ENCODE measurements around the gene FIGLA. TPM values are rescaled to one million over a fixed set of nuclear protein-coding genes. Genes with fewer than 3 reads are reported as not detected.
"Not testable (repeated sequence)": the region's sequence is repeated elsewhere in the genome, so short reads cannot be mapped to it uniquely, and the experiment has no call there.

FIGLA gene
- total RNA-seq, 2 donors from 2014 or later: not detected

GRCh38 chr2:70807828-70808118 is 17.3 kb upstream of the FIGLA start:
- H3K27me3 ChIP-seq: no peaks in the 10 kb centered on the region
- DNase-seq (ENCODE audit: low spot score): no peak
- no peak overlapping the region for H3K4me3 ChIP-seq
- TF ChIP-seq CTCF (IDR thresholded peaks at IDR 0.05): no peak
- H3K27ac ChIP-seq: no peak overlapping the region
- no peaks in the 10 kb centered on the region for H3K9me3 ChIP-seq
- no peaks in the 10 kb centered on the region for H3K36me3 ChIP-seq
- no peaks in the 10 kb centered on the region for H3K4me1 ChIP-seq

DNA sequence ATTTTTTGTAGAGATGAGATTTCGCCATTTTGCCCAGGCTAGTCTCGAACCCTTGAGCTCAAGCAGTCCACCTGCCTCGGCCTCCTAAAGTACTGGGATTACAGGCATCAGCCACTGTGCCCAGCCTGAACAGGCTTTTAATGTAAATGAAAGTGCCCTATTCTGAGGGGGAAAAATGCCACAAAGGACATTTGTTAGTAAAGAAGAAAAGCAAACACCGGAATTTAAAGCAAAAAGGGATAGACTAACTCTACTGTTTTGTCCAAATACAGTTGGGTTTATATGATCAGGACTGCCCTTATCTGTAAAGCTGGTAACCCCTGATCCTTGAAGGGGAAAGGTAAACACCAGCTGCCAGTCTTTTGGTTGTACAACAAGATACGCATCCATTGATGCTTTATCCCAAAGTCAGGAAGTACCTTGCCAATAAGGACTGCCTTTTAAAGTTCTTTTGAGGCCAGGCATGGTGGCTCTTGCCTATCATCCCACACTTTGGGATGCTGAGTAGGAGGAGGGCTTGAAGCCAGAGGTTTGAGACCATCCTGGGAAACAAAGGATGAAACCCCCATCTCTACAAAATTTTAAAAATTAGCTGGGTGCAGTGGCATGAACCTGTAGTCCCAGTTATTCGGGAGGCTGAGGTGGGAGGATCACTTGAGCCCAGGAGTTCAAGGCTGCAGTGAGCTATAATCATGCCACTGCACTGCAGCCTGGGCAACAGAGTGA is 16.8 kb upstream of the FIGLA start:
- no peaks in the 10 kb centered on the region for H3K9me3 ChIP-seq
- no peaks in the 10 kb centered on the region for H3K4me1 ChIP-seq
- H3K27me3 ChIP-seq: no peaks in the 10 kb centered on the region
- TF ChIP-seq CTCF (IDR thresholded peaks at IDR 0.05): no peak
- no peak overlapping the region for H3K27ac ChIP-seq
- H3K36me3 ChIP-seq: no peaks in the 10 kb centered on the region
- DNase-seq (ENCODE audit: low spot score): no peak
- H3K4me3 ChIP-seq: no peak overlapping the region

DNA sequence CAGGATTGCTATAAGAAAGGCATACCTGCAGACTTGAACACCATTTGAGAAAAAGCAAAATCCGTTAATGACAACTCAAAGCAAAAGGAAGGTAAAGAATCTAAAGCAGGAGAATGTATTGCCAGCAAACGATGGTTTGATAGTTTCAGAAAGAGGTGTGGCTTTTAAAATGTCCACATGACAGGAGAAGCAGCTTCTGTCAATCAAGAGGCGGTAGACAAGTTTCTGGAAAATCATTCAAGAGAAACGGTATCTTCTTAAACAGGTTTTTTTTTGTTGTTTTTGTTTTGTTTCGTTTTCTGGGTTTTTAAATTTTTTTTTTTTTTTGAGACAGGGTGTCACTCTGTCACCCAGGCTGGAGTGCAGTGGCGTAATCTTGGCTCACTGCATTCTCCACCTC is 16.2 kb upstream of the FIGLA start:
- DNase-seq (ENCODE audit: low spot score): no peak
- Histone ChIP-seq H3K27me3 (no peaks in the 10 kb centered on the region), H3K36me3 (no peaks in the 10 kb centered on the region), H3K4me1 (no peaks in the 10 kb centered on the region), H3K9me3 (no peaks in the 10 kb centered on the region), H3K27ac (no peak overlapping the region), H3K4me3 (no peak overlapping the region)
- no peak for TF ChIP-seq CTCF (IDR thresholded peaks at IDR 0.05)

- Histone ChIP-seq H3K36me3 (no peaks in the 10 kb centered on the region), H3K27me3 (no peaks in the 10 kb centered on the region), H3K9me3 (no peaks in the 10 kb centered on the region), H3K27ac (no peak overlapping the region), H3K4me3 (no peak overlapping the region), H3K4me1 (no peaks in the 10 kb centered on the region)
- no peak for TF ChIP-seq CTCF (IDR thresholded peaks at IDR 0.05)
- DNase-seq (ENCODE audit: low spot score): no peak
Measured at GRCh38 chr2:70806013-70806412, 15.6 kb upstream of the FIGLA start.

GRCh38 chr2:70801607-70802263 is 11.3 kb upstream of the FIGLA start:
- TF ChIP-seq CTCF (IDR thresholded peaks at IDR 0.05): no peak
- Histone ChIP-seq H3K9me3 (peaks cover 0 to 6% of the 10 kb centered on the region in 2 donors), H3K4me1 (no peaks in the 10 kb centered on the region), H3K27ac (no peak overlapping the region), H3K4me3 (no peak overlapping the region), H3K36me3 (no peaks in the 10 kb centered on the region), H3K27me3 (no peaks in the 10 kb centered on the region)
- no peak for DNase-seq (ENCODE audit: low spot score)

- H3K27me3 ChIP-seq: no peaks in the 10 kb centered on the region
- no peaks in the 10 kb centered on the region for H3K4me1 ChIP-seq
- H3K27ac ChIP-seq: no peak overlapping the region
- H3K9me3 ChIP-seq: peaks cover 0 to 6% of the 10 kb centered on the region in 2 donors
- no peaks in the 10 kb centered on the region for H3K36me3 ChIP-seq
- no peak for TF ChIP-seq CTCF (IDR thresholded peaks at IDR 0.05)
- DNase-seq (ENCODE audit: low spot score): no peak
- no peak overlapping the region for H3K4me3 ChIP-seq
Measured at GRCh38 chr2:70799706-70800105, 9.3 kb upstream of the FIGLA start.

- H3K27ac ChIP-seq; H3K4me1 ChIP-seq; H3K4me3 ChIP-seq; H3K27me3 ChIP-seq; DNase-seq (ENCODE audit: low spot score); H3K9me3 ChIP-seq; H3K36me3 ChIP-seq: not testable (repeated sequence)
Measured at GRCh38 chr2:70797996-70798395, 7.6 kb upstream of the FIGLA start.
